ENCODE measurements around the gene PRKN. TPM values are rescaled to one million over a fixed set of nuclear protein-coding genes. Genes with fewer than 3 reads are reported as not detected.

PRKN gene
- total RNA-seq, 1 donor from 2014 or later = 7.0 TPM

GRCh38 chr6:162292915-162293314, 434.7 kb downstream of the PRKN start:
- peaks cover under 1% of the 10 kb centered on the region for H3K4me1 Mint-ChIP-seq (ENCODE audit: low read depth, unreplicated experiment)
- H3K27me3 Mint-ChIP-seq (ENCODE audit: unreplicated experiment) = peaks cover 2% of the 10 kb centered on the region
- no peak overlapping the region for H3K27ac Mint-ChIP-seq (ENCODE audit: unreplicated experiment)
- H3K36me3 Mint-ChIP-seq (ENCODE audit: unreplicated experiment) = no peaks in the 10 kb centered on the region
- no peak for TF ChIP-seq CTCF (IDR thresholded peaks at IDR 0.05; ENCODE audit: partially characterized antibody, unreplicated experiment)
- DNase-seq = no peak
- no peak overlapping the region for H3K4me3 Mint-ChIP-seq (ENCODE audit: unreplicated experiment)
- no peaks in the 10 kb centered on the region for H3K9me3 Mint-ChIP-seq (ENCODE audit: unreplicated experiment)

- Mint-ChIP-seq H3K4me3 (ENCODE audit: unreplicated experiment) (no peak overlapping the region), H3K36me3 (ENCODE audit: unreplicated experiment) (no peaks in the 10 kb centered on the region), H3K27ac (ENCODE audit: unreplicated experiment) (no peak overlapping the region), H3K4me1 (ENCODE audit: low read depth, unreplicated experiment) (no peaks in the 10 kb centered on the region), H3K9me3 (ENCODE audit: unreplicated experiment) (no peaks in the 10 kb centered on the region), H3K27me3 (ENCODE audit: unreplicated experiment) (peaks cover 4% of the 10 kb centered on the region)
- no peak for TF ChIP-seq CTCF (IDR thresholded peaks at IDR 0.05; ENCODE audit: partially characterized antibody, unreplicated experiment)
- no peak for DNase-seq
Measured at GRCh38 chr6:162290846-162291465, 436.6 kb downstream of the PRKN start.

- no peaks in the 10 kb centered on the region for H3K9me3 Mint-ChIP-seq (ENCODE audit: unreplicated experiment)
- no peak overlapping the region for H3K4me3 Mint-ChIP-seq (ENCODE audit: unreplicated experiment)
- no peak overlapping the region for H3K27ac Mint-ChIP-seq (ENCODE audit: unreplicated experiment)
- TF ChIP-seq CTCF (IDR thresholded peaks at IDR 0.05; ENCODE audit: partially characterized antibody, unreplicated experiment) = no peak
- no peak for DNase-seq
- H3K27me3 Mint-ChIP-seq (ENCODE audit: unreplicated experiment) = peaks cover 4% of the 10 kb centered on the region
- no peaks in the 10 kb centered on the region for H3K4me1 Mint-ChIP-seq (ENCODE audit: low read depth, unreplicated experiment)
- H3K36me3 Mint-ChIP-seq (ENCODE audit: unreplicated experiment) = no peaks in the 10 kb centered on the region
Measured at GRCh38 chr6:162289972-162290371, 437.6 kb downstream of the PRKN start.

- Mint-ChIP-seq H3K27me3 (ENCODE audit: unreplicated experiment) (no peaks in the 10 kb centered on the region), H3K27ac (ENCODE audit: unreplicated experiment) (no peak overlapping the region), H3K9me3 (ENCODE audit: unreplicated experiment) (no peaks in the 10 kb centered on the region), H3K36me3 (ENCODE audit: unreplicated experiment) (no peaks in the 10 kb centered on the region), H3K4me1 (ENCODE audit: low read depth, unreplicated experiment) (no peaks in the 10 kb centered on the region), H3K4me3 (ENCODE audit: unreplicated experiment) (no peak overlapping the region)
- DNase-seq = no peak
- TF ChIP-seq CTCF (IDR thresholded peaks at IDR 0.05; ENCODE audit: partially characterized antibody, unreplicated experiment) = no peak
Measured at GRCh38 chr6:162273986-162274385, 453.6 kb downstream of the PRKN start.

GRCh38 chr6:162271922-162272321, 455.6 kb downstream of the PRKN start:
- no peaks in the 10 kb centered on the region for H3K4me1 Mint-ChIP-seq (ENCODE audit: low read depth, unreplicated experiment)
- H3K27ac Mint-ChIP-seq (ENCODE audit: unreplicated experiment) = no peak overlapping the region
- DNase-seq = no peak
- H3K9me3 Mint-ChIP-seq (ENCODE audit: unreplicated experiment) = no peaks in the 10 kb centered on the region
- no peak for TF ChIP-seq CTCF (IDR thresholded peaks at IDR 0.05; ENCODE audit: partially characterized antibody, unreplicated experiment)
- no peak overlapping the region for H3K4me3 Mint-ChIP-seq (ENCODE audit: unreplicated experiment)
- no peaks in the 10 kb centered on the region for H3K27me3 Mint-ChIP-seq (ENCODE audit: unreplicated experiment)
- no peaks in the 10 kb centered on the region for H3K36me3 Mint-ChIP-seq (ENCODE audit: unreplicated experiment)
